ENCODE results near the gene APCDD1L.
"Not testable (repeated sequence)": the region's sequence is repeated elsewhere in the genome, so short reads cannot be mapped to it uniquely, and the experiment has no call there.

Gene APCDD1L

GRCh38 chr20:58508762-58509395 is 6.3 kb downstream of the APCDD1L start:
- Histone ChIP-seq H3K27me3 (ENCODE audit: insufficient read depth, poor library complexity, severe bottlenecking) (peaks cover 5% of the 10 kb centered on the region), H3K27ac (replicated peaks) (no peak overlapping the region), H3K4me3 (replicated peaks; ENCODE audit: insufficient read depth, low read length) (no peak overlapping the region)
- DNase-seq (ENCODE audit: low read depth in 1 of 2, low spot score in 1 of 2): no peak
- TF ChIP-seq SPI1 (IDR thresholded peaks at IDR 0.05; ENCODE audit: borderline replicate concordance, low read depth): no peak
- no peak for TF ChIP-seq GABPA (IDR thresholded peaks at IDR 0.05; ENCODE audit: low read depth)
- TF ChIP-seq, protein P1, sequence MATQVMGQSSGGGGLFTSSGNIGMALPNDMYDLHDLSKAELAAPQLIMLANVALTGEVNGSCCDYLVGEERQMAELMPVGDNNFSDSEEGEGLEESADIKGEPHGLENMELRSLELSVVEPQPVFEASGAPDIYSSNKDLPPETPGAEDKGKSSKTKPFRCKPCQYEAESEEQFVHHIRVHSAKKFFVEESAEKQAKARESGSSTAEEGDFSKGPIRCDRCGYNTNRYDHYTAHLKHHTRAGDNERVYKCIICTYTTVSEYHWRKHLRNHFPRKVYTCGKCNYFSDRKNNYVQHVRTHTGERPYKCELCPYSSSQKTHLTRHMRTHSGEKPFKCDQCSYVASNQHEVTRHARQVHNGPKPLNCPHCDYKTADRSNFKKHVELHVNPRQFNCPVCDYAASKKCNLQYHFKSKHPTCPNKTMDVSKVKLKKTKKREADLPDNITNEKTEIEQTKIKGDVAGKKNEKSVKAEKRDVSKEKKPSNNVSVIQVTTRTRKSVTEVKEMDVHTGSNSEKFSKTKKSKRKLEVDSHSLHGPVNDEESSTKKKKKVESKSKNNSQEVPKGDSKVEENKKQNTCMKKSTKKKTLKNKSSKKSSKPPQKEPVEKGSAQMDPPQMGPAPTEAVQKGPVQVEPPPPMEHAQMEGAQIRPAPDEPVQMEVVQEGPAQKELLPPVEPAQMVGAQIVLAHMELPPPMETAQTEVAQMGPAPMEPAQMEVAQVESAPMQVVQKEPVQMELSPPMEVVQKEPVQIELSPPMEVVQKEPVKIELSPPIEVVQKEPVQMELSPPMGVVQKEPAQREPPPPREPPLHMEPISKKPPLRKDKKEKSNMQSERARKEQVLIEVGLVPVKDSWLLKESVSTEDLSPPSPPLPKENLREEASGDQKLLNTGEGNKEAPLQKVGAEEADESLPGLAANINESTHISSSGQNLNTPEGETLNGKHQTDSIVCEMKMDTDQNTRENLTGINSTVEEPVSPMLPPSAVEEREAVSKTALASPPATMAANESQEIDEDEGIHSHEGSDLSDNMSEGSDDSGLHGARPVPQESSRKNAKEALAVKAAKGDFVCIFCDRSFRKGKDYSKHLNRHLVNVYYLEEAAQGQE (IDR thresholded peaks at IDR 0.05; ENCODE audit: insufficient replicate concordance, low read depth): no peak
- no peak for TF ChIP-seq POLR2AphosphoS5 (IDR thresholded peaks at IDR 0.05; ENCODE audit: low read depth)
- TF ChIP-seq, protein P2, sequence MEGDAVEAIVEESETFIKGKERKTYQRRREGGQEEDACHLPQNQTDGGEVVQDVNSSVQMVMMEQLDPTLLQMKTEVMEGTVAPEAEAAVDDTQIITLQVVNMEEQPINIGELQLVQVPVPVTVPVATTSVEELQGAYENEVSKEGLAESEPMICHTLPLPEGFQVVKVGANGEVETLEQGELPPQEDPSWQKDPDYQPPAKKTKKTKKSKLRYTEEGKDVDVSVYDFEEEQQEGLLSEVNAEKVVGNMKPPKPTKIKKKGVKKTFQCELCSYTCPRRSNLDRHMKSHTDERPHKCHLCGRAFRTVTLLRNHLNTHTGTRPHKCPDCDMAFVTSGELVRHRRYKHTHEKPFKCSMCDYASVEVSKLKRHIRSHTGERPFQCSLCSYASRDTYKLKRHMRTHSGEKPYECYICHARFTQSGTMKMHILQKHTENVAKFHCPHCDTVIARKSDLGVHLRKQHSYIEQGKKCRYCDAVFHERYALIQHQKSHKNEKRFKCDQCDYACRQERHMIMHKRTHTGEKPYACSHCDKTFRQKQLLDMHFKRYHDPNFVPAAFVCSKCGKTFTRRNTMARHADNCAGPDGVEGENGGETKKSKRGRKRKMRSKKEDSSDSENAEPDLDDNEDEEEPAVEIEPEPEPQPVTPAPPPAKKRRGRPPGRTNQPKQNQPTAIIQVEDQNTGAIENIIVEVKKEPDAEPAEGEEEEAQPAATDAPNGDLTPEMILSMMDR (IDR thresholded peaks at IDR 0.05; ENCODE audit: insufficient read depth, low read length): no peak

- H3K27ac ChIP-seq (replicated peaks); DNase-seq (ENCODE audit: low read depth in 1 of 2, low spot score in 1 of 2); H3K4me3 ChIP-seq (replicated peaks; ENCODE audit: insufficient read depth, low read length); H3K27me3 ChIP-seq (ENCODE audit: insufficient read depth, poor library complexity, severe bottlenecking): not testable (repeated sequence)
These were observed 8.2 kb downstream of the APCDD1L start for GRCh38 chr20:58506999-58507398.

- Histone ChIP-seq H3K4me3 (replicated peaks; ENCODE audit: insufficient read depth, low read length) (no peak overlapping the region), H3K27me3 (ENCODE audit: insufficient read depth, poor library complexity, severe bottlenecking) (peaks cover 3% of the 10 kb centered on the region), H3K27ac (replicated peaks) (no peak overlapping the region)
- TF ChIP-seq, protein P2 (IDR thresholded peaks at IDR 0.05; ENCODE audit: insufficient read depth, low read length): no peak
- TF ChIP-seq, protein P1 (IDR thresholded peaks at IDR 0.05; ENCODE audit: insufficient replicate concordance, low read depth): no peak
- DNase-seq (ENCODE audit: low read depth in 1 of 2, low spot score in 1 of 2): no peak
These were observed 10.6 kb downstream of the APCDD1L start for GRCh38 chr20:58504566-58504965.

- no peak for DNase-seq (ENCODE audit: low read depth in 1 of 2, low spot score in 1 of 2)
- H3K4me3 ChIP-seq (replicated peaks; ENCODE audit: insufficient read depth, low read length): no peak overlapping the region
These were observed 11.5 kb downstream of the APCDD1L start for GRCh38 chr20:58503668-58504067.

More at GRCh38 chr20:58503668-58504067, 11.5 kb downstream of the APCDD1L start:
- TF ChIP-seq SPI1 (IDR thresholded peaks at IDR 0.05; ENCODE audit: borderline replicate concordance, low read depth) (no peak), GABPA (IDR thresholded peaks at IDR 0.05; ENCODE audit: low read depth) (no peak), POLR2AphosphoS5 (IDR thresholded peaks at IDR 0.05; ENCODE audit: low read depth) (no peak)
- TF ChIP-seq, protein P1 (IDR thresholded peaks at IDR 0.05; ENCODE audit: insufficient replicate concordance, low read depth): no peak
- TF ChIP-seq, protein P2 (IDR thresholded peaks at IDR 0.05; ENCODE audit: insufficient read depth, low read length): no peak
- Histone ChIP-seq H3K27ac (replicated peaks) (no peak overlapping the region), H3K27me3 (ENCODE audit: insufficient read depth, poor library complexity, severe bottlenecking) (peaks cover 3% of the 10 kb centered on the region)

All from HL-60 (cell line).